C4-2B (cell line): ENCODE measurements around the gene MAB21L3.

ENCODE experiments used
- H3K27ac ChIP-seq: fragments of 450-650 bp; 2 replicates; pipeline ENCODE4 v1.5.1; 2017
- ZFX ChIP-seq: fragments of 450-650 bp; IDR thresholded peaks from 2 replicates; pipeline ENCODE4 v1.6.1; 2017
- TF ChIP-seq, protein P1 (sequence below): fragments of 450-650 bp; conservative IDR thresholded peaks from 2 replicates; pipeline ENCODE4 v1.5.1; 2017; ENCODE audit warnings: mild to moderate bottlenecking

Gene MAB21L3

DNA sequence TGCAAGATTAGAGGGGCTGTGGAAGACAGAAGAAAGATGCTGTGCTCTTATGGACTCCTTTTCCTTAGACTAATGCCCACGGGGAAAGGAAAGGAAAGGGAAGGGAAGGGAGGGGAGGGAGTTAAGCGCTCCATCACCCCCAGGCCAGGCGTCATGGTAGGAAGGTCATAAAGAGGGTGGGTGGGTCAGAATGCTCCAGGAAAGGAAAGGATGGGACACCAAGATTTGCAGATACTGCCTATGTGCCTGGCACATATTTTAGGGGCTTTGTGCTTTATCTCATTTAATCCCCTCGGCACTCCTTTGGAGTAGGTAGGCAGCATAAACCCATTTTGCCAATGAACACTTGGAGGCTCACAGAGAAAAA, 41.4 kb downstream of the MAB21L3 start:
- TF ChIP-seq, protein P1, sequence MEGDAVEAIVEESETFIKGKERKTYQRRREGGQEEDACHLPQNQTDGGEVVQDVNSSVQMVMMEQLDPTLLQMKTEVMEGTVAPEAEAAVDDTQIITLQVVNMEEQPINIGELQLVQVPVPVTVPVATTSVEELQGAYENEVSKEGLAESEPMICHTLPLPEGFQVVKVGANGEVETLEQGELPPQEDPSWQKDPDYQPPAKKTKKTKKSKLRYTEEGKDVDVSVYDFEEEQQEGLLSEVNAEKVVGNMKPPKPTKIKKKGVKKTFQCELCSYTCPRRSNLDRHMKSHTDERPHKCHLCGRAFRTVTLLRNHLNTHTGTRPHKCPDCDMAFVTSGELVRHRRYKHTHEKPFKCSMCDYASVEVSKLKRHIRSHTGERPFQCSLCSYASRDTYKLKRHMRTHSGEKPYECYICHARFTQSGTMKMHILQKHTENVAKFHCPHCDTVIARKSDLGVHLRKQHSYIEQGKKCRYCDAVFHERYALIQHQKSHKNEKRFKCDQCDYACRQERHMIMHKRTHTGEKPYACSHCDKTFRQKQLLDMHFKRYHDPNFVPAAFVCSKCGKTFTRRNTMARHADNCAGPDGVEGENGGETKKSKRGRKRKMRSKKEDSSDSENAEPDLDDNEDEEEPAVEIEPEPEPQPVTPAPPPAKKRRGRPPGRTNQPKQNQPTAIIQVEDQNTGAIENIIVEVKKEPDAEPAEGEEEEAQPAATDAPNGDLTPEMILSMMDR, result no peak
- no peak for TF ChIP-seq ZFX
- H3K27ac ChIP-seq, result peak overlapping the region; percentile 66

DNA sequence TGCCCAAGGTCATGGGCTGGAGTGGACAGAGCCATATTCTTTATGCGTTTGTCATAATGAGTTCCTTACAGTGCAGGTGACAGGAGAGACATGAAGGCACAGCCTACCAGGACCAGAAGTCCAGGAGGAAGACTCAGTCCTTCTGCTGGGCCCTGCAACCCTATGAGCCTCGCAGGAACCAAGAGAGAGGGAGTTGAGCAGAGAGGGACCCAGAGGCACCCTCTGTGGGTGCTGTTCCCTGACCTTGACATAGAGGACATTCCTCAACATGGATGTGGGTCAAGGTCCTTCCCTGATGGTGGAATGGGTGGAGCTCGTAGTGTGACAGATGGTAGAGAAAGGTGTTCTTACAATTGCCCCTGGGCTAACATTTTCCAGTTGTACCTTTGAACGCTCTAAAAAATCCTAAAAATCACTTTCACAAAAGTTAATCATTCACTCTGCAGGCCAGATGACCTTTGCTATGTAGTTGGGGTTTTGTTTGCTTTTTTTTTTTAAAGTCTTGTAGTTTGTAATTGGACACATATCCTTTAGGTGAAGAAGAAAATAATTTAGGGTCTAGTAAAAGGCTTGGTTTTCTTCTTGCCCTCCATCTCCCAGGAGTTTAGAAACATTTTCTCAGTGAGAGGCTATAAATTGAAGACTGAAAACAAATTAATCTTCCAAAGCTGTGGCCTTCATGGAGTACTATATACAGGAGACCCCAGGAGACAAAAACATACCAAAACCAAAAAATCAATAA, 41.9 kb downstream of the MAB21L3 start:
- no peak for TF ChIP-seq ZFX
- TF ChIP-seq, protein P1, result no peak
- no peak overlapping the region for H3K27ac ChIP-seq

DNA sequence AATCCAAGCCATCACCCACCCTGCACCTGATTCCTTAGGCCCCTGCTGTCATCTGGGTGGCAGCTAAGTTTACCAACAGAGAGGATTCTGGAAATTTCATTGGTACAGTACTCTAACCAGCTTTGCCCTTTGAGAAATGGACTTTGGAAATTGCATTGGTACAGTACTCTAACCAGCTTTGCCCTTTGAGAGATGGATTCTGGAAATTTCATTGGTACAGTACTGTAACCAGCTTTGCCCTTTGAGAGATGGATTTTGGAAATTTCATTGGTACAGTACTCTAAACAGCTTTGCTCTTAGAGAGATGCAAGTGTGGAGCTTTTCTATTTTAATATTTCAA, 42.5 kb downstream of the MAB21L3 start:
- no peak overlapping the region for H3K27ac ChIP-seq
- TF ChIP-seq, protein P1, result no peak
- no peak for TF ChIP-seq ZFX

DNA sequence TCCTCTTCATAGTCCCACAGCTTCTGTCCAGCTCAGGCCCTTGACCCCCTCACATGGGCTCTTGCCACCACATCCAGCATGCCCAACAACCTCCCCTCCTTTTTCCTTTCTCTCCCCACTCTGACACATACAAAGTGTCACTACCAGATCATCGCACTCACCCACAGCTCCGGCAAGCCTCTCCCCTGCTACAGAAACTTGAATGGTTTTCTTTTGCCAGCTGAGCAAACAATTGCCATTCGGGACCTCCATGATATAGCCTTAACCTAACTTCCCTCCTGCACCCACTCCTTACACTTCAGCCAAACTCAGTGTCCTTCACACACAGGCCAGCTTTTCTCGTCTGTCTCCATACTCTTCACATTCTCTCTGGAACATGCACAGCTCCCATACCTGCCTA, 43.3 kb downstream of the MAB21L3 start:
- H3K27ac ChIP-seq, result no peak overlapping the region
- TF ChIP-seq, protein P1, result no peak
- no peak for TF ChIP-seq ZFX

DNA sequence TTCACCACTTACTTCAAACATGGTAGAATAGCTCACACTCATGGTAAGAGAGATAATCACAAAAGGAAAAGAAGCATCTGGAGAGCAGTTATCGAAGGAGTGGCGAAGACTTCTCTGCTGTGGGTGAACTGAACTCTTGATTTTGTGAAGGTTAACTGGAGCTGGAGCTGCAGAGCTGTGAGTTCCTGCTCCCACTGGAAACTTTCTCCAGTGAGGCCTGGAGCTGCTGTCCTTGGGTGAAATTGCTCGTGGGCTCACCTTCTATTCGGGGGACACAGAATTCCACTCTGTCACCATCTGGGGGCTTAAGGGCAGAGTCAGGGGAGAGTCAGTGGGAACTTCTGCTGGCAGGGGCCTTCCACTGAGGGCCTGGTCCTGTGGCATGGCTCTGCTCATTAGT, 45.9 kb downstream of the MAB21L3 start:
- TF ChIP-seq, protein P1, result no peak
- TF ChIP-seq ZFX, result no peak
- no peak overlapping the region for H3K27ac ChIP-seq

DNA sequence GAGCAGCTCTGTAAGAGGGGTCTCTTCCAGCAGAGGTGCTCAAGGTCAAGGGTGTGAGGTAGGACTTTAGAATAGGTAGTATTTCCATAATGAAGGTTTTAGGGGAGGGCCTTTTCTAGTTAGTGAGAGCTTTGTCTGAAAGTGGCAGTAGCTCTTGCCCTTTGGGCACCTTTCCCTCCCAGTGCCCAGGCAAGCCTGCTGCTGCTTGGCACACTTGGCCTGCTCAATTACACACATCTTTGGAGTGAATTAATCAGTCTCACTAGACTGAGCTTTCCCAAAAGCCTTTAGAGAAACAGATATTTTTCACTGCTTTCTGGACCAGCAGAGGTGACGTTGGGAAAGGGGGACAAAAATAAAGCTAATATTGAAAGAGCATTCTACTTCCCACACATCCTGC, 48.0 kb downstream of the MAB21L3 start:
- no peak for TF ChIP-seq ZFX
- TF ChIP-seq, protein P1, result no peak
- no peak overlapping the region for H3K27ac ChIP-seq

DNA sequence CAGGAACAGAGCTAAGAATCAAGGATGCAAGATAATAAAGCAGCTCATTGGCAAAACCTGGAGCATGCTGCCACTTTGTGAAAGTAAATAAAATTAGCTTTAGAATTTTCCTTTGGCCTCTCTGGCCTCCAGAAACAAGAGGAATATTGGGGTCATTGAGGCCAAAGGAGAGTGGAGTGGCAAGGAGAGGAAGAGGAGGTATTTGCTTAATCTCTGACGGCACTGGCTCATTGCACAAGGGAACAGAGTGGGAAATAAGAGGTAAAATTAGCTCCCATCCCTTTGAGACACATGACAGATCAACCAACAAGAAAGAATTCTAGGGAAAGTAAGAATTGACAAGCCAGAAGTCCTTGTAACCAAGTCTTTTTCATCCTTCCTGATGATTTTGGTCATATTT, 48.4 kb downstream of the MAB21L3 start:
- TF ChIP-seq ZFX, result no peak
- TF ChIP-seq, protein P1, result no peak
- H3K27ac ChIP-seq, result no peak overlapping the region
